ENCODE results near the gene NUP153. TPM values are rescaled to one million over a fixed set of nuclear protein-coding genes. Genes with fewer than 3 reads are reported as not detected.
"Not testable (repeated sequence)": the region's sequence is repeated elsewhere in the genome, so short reads cannot be mapped to it uniquely, and the experiment has no call there.

NUP153 gene
- total RNA-seq, 1 donor from 2014 or later: 30.7 TPM

- TF ChIP-seq, protein P1, sequence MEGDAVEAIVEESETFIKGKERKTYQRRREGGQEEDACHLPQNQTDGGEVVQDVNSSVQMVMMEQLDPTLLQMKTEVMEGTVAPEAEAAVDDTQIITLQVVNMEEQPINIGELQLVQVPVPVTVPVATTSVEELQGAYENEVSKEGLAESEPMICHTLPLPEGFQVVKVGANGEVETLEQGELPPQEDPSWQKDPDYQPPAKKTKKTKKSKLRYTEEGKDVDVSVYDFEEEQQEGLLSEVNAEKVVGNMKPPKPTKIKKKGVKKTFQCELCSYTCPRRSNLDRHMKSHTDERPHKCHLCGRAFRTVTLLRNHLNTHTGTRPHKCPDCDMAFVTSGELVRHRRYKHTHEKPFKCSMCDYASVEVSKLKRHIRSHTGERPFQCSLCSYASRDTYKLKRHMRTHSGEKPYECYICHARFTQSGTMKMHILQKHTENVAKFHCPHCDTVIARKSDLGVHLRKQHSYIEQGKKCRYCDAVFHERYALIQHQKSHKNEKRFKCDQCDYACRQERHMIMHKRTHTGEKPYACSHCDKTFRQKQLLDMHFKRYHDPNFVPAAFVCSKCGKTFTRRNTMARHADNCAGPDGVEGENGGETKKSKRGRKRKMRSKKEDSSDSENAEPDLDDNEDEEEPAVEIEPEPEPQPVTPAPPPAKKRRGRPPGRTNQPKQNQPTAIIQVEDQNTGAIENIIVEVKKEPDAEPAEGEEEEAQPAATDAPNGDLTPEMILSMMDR (conservative IDR thresholded peaks at IDR 0.05; ENCODE audit: low read depth, low read length): no peak
- no peak for DNase-seq (ENCODE audit: low read depth)
- no peak overlapping the region for H3K4me3 ChIP-seq (ENCODE audit: low read depth, low read length)
Observed at GRCh38 chr6:17737704-17738252, 31.1 kb upstream of the NUP153 start.

DNA sequence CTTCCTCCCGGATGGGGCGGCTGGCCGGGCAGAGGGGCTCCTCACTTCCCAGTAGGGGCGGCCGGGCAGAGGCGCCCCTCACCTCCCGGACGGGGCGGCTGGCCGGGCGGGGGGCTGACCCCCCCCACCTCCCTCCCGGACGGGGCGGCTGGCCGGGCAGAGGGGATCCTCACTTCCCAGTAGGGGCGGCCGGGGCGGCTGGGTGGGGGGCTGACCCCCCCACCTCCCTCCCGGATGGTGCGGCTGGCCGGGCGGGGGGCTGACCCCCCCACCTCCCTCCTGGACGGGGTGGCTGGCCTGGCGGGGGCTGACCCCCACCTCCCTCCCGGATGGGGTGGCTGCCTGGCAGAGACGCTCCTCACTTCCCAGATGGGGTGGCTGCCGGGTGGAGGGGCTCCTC, 28.6 kb upstream of the NUP153 start:
- not testable (repeated sequence) for DNase-seq (ENCODE audit: low read depth); H3K4me3 ChIP-seq (ENCODE audit: low read depth, low read length)

GRCh38 chr6:17730078-17730704, 23.5 kb upstream of the NUP153 start:
- TF ChIP-seq, protein P1 (conservative IDR thresholded peaks at IDR 0.05; ENCODE audit: low read depth, low read length): no peak
- H3K4me3 ChIP-seq (ENCODE audit: low read depth, low read length): no peak overlapping the region
- DNase-seq (ENCODE audit: low read depth): no peak

GRCh38 chr6:17729223-17730077, 22.7 kb upstream of the NUP153 start:
- TF ChIP-seq, protein P1 (conservative IDR thresholded peaks at IDR 0.05; ENCODE audit: low read depth, low read length): no peak
- H3K4me3 ChIP-seq (ENCODE audit: low read depth, low read length): no peak overlapping the region
- no peak for DNase-seq (ENCODE audit: low read depth)

DNA sequence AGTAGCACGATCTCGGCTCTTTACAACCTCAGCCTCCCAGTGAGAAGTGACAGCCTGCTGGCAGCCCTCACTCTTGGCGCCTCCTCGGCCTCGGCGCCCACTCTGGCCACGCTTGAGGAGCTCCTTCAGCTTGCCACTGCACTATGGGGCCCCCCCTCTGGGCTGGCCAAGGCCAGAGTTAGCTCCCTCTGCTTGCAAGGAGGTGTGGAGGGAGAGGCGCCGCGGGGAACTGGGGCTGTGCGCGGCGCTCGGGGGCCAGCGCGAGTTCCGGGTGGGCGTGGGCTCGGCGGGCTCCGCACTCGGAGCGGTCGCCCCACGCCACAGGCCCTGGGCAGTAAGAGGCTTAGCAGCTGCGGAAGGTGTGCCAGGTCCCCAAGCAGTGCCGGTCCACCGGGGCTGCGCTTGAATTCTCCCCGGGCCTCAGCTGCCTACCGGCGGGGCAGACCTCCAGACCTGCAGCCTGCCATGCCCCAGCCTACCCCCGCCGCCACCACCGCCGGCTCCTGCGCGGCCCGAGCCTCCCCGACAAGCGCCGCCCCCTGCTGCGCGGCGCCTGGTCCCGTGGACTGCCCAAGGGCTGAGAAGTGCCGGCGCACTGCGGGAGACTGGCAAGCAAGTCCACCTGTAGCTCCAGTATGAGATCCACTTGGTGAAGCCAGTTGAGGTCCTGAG, 22.0 kb upstream of the NUP153 start:
- no peak for DNase-seq (ENCODE audit: low read depth)
- TF ChIP-seq, protein P1 (conservative IDR thresholded peaks at IDR 0.05; ENCODE audit: low read depth, low read length): no peak
- no peak overlapping the region for H3K4me3 ChIP-seq (ENCODE audit: low read depth, low read length)

GRCh38 chr6:17725083-17725482, 18.4 kb upstream of the NUP153 start:
- TF ChIP-seq, protein P1 (conservative IDR thresholded peaks at IDR 0.05; ENCODE audit: low read depth, low read length): no peak
- DNase-seq (ENCODE audit: low read depth): no peak
- H3K4me3 ChIP-seq (ENCODE audit: low read depth, low read length): no peak overlapping the region

DNA sequence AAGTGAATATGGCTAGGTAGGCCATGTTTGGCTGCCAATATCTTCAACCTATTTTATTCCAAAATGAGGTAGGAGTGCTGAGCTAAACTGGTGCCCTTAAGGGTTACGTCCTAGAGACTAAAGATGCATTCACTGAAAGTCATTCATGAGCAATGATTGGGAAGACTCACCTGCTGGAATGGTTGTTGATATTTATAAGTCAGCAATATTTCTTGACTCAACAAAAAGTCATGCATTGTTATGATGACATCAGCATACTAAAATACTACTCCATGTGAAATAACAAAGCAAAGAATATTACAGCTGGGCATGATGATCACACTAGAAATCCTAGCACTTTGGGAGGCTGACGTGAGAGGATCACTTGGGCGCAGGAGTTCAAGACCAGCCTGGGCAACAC, 17.6 kb upstream of the NUP153 start:
- no peak overlapping the region for H3K4me3 ChIP-seq (ENCODE audit: low read depth, low read length)
- no peak for DNase-seq (ENCODE audit: low read depth)
- TF ChIP-seq, protein P1 (conservative IDR thresholded peaks at IDR 0.05; ENCODE audit: low read depth, low read length): no peak
